Central memory CD8-positive, alpha-beta T cell (primary cell): ENCODE data around the gene SLC35E1.
"Not testable (repeated sequence)": the region's sequence is repeated elsewhere in the genome, so short reads cannot be mapped to it uniquely, and the experiment has no call there.

Experiments
- ATAC-seq: fragments of 150-1000 bp; cut with Tn5 transposase; replicated peaks from 2 replicates; pipeline ENCODE4 v1.10.0; 2022; ENCODE audit warnings: mild to moderate bottlenecking, moderate FRiP score, moderate number of reproducible peaks; ENCODE audit not compliant: poor library complexity, severe bottlenecking; ENCODE audit errors: extremely low read depth
- DNase-seq, 2 donors: peaks; one replicate each; pipeline ENCODE4 v3.0.0; 2021; ENCODE audit warnings: low spot score in 2 of 2
- H3K27ac Mint-ChIP-seq: one replicate; pipeline ENCODE4 v1.8.0; 2022; ENCODE audit warnings: low read depth, mild to moderate bottlenecking, moderate library complexity, mixed read lengths
- H3K27me3 Mint-ChIP-seq: one replicate; pipeline ENCODE4 v1.8.0; 2022; ENCODE audit warnings: mixed read lengths
- H3K36me3 Mint-ChIP-seq: one replicate; pipeline ENCODE4 v1.8.0; 2022; ENCODE audit warnings: mild to moderate bottlenecking, moderate library complexity, mixed read lengths; ENCODE audit not compliant: insufficient read depth
- H3K4me1 Mint-ChIP-seq: one replicate; pipeline ENCODE4 v1.8.0; 2022; ENCODE audit warnings: mixed read lengths
- H3K4me3 Mint-ChIP-seq: one replicate; pipeline ENCODE4 v1.8.0; 2022; ENCODE audit warnings: mild to moderate bottlenecking, moderate library complexity, mixed read lengths
- H3K9me3 Mint-ChIP-seq: one replicate; pipeline ENCODE4 v1.8.0; 2022; ENCODE audit warnings: mixed read lengths

Gene SLC35E1

GRCh38 chr19:16519230-16519687 lies 53.0 kb downstream of the SLC35E1 start:
- no peak overlapping the region for H3K4me3 Mint-ChIP-seq
- peaks cover 42% of the 10 kb centered on the region for H3K36me3 Mint-ChIP-seq
- DNase-seq (no peak), ATAC-seq (no peak)
- peaks cover 15% of the 10 kb centered on the region for H3K4me1 Mint-ChIP-seq
- H3K27me3 Mint-ChIP-seq: no peaks in the 10 kb centered on the region
- H3K27ac Mint-ChIP-seq: no peak overlapping the region
- H3K9me3 Mint-ChIP-seq: no peaks in the 10 kb centered on the region

DNA sequence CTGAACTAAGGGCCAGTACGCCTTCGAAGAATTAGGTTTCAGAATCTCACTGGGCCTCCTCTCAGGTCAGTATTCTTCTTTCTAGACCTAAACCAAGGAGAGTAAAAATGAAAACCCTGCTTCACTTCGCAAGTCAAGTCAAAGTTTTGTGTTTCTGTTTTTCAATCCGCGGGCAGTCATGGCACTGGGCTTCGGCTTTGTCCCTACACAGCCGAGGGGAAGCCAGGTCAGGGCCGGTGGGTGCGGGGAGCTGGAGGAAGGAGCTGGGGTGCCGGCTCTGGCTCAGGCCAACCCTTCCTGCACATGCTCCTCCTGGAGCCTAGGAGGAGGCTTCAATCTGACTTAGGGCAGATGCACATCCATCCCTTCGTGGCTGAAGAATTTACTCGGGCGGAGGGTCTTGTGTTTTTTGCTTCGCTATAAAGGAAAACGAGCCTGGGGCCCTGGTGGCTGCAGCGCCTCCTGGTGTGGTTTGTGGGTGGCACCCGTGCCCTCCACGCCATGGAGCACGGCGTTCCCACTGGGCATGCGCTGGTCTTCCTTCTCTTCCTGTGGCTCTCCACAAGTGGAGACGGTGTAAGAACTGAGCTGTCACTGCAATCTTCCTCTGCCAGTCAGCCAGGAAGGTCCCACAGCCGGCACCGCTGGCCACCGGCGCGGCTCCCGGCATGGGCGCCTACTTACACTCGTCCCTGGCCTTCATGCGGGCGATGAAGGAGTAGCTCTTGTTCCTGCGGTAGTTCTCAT lies 53.6 kb downstream of the SLC35E1 start:
- Mint-ChIP-seq H3K9me3 (no peaks in the 10 kb centered on the region), H3K4me3 (no peak overlapping the region), H3K27ac (no peak overlapping the region), H3K27me3 (no peaks in the 10 kb centered on the region), H3K4me1 (peaks cover 15% of the 10 kb centered on the region), H3K36me3 (peaks cover 36% of the 10 kb centered on the region)
- ATAC-seq (no peak), DNase-seq (no peak)

GRCh38 chr19:16518061-16518460 lies 54.2 kb downstream of the SLC35E1 start:
- no peaks in the 10 kb centered on the region for H3K27me3 Mint-ChIP-seq
- no peak overlapping the region for H3K27ac Mint-ChIP-seq
- DNase-seq (no peak), ATAC-seq (no peak)
- peaks cover 15% of the 10 kb centered on the region for H3K4me1 Mint-ChIP-seq
- peaks cover 31% of the 10 kb centered on the region for H3K36me3 Mint-ChIP-seq
- no peak overlapping the region for H3K4me3 Mint-ChIP-seq
- H3K9me3 Mint-ChIP-seq: no peaks in the 10 kb centered on the region

DNA sequence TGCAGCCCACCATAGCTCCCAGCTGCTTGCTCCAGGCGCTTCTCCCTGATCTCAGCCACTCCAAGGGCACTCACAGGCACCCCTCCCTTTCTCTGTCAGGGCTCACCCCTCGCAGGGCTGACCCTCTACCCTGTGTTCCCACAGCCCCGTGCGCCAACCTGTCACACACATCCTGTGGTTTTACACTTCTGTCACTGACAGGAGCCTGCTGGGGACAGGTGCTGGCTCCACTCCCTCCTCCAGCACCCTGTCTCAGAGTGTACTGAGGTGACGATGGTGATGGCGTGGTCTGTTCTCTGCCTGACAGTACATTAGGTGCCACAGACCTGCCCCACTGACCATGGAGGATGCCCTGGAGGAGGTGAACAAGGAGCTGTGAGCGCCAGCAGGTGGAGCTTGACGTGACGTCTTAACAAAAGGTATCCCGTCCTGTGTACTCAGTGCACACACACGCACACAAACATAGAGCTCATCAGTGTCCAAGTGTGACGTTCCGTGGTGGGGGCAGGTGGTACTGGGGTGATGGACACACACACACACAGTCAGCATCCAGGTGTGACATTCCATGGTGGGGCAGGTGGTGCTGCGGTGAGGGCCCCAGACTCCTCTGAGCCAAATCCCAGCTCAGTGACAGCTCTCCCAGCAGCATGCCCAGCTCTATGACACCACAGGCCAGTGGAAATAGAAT lies 55.1 kb downstream of the SLC35E1 start:
- peaks cover 15% of the 10 kb centered on the region for H3K4me1 Mint-ChIP-seq
- peak; percentile 91 for ATAC-seq
- H3K27me3 Mint-ChIP-seq: no peaks in the 10 kb centered on the region
- H3K4me3 Mint-ChIP-seq: peak overlapping the region; percentile 25
- H3K27ac Mint-ChIP-seq: peak overlapping the region; percentile 84
- peaks cover 27% of the 10 kb centered on the region for H3K36me3 Mint-ChIP-seq
- no peak for DNase-seq
- H3K9me3 Mint-ChIP-seq: no peaks in the 10 kb centered on the region

- Mint-ChIP-seq H3K4me1 (peaks cover 15% of the 10 kb centered on the region), H3K27me3 (no peaks in the 10 kb centered on the region), H3K4me3 (no peak overlapping the region), H3K27ac (peak overlapping the region; percentile 84), H3K9me3 (no peaks in the 10 kb centered on the region), H3K36me3 (peaks cover 25% of the 10 kb centered on the region)
- DNase-seq (no peak), ATAC-seq (no peak)
These were observed 55.8 kb downstream of the SLC35E1 start for GRCh38 chr19:16516381-16516780.

- ATAC-seq (no peak), DNase-seq (no peak)
- Mint-ChIP-seq H3K4me3 (no peak overlapping the region), H3K9me3 (no peaks in the 10 kb centered on the region), H3K27me3 (no peaks in the 10 kb centered on the region), H3K36me3 (peaks cover 16% of the 10 kb centered on the region), H3K4me1 (peaks cover 15% of the 10 kb centered on the region), H3K27ac (no peak overlapping the region)
These were observed 57.7 kb downstream of the SLC35E1 start for GRCh38 chr19:16514383-16515019.

DNA sequence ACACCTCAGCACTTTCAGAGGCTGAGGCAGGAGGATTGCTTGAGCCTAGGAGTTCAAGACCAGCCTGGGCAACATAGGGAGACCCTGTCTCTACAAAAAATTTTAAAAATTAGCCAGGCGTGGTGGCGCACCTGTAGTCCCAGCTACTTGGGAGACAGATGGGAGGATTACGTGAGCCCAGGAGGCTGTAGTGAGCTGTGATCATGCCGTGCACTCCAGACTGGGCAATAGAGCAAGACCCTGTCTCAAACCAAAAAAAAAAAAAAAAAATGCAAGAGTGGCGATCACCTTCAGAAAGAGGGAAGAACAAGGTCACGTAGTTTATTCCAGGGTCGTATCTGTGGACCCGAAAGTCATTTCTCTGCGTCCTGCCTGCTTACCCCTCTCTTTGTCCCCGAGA lies 59.6 kb downstream of the SLC35E1 start:
- DNase-seq, H3K4me3 Mint-ChIP-seq, H3K27me3 Mint-ChIP-seq, ATAC-seq, H3K36me3 Mint-ChIP-seq, H3K9me3 Mint-ChIP-seq: not testable (repeated sequence)
- Mint-ChIP-seq H3K4me1 (peaks cover 10% of the 10 kb centered on the region), H3K27ac (peak overlapping the region; percentile 46)

- H3K27ac Mint-ChIP-seq: no peak overlapping the region
- H3K9me3 Mint-ChIP-seq: no peaks in the 10 kb centered on the region
- H3K36me3 Mint-ChIP-seq: peaks cover 3% of the 10 kb centered on the region
- no peak overlapping the region for H3K4me3 Mint-ChIP-seq
- ATAC-seq (no peak), DNase-seq (no peak)
- H3K4me1 Mint-ChIP-seq: no peaks in the 10 kb centered on the region
- no peaks in the 10 kb centered on the region for H3K27me3 Mint-ChIP-seq
These were observed 62.8 kb downstream of the SLC35E1 start for GRCh38 chr19:16509141-16510061.

- H3K9me3 Mint-ChIP-seq: no peaks in the 10 kb centered on the region
- no peak overlapping the region for H3K4me3 Mint-ChIP-seq
- ATAC-seq: no peak
These were observed 63.7 kb downstream of the SLC35E1 start for GRCh38 chr19:16508546-16508945.

DNA sequence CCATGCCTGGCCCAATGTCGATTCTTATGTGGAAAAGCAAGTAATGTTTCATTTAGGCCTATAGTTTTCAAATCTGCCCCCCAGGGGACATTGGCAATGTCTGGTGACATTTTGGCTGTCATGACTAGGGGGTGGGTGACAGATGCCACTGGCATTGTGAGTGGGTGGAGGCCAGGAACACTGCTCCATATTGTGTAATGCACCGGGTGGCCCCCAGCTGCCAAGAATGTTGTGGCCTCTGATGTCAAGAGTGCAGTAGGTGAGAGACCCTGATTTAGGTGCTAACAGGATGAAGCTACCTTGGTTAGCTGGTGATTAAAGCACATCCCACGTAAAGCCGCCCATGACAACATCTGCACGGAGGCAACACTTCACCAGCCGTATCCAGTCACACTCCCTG lies 65.3 kb downstream of the SLC35E1 start:
- ATAC-seq (no peak), DNase-seq (no peak)
- Mint-ChIP-seq H3K27ac (no peak overlapping the region), H3K9me3 (no peaks in the 10 kb centered on the region), H3K4me3 (no peak overlapping the region), H3K36me3 (peaks cover 6% of the 10 kb centered on the region), H3K4me1 (no peaks in the 10 kb centered on the region), H3K27me3 (no peaks in the 10 kb centered on the region)

More at GRCh38 chr19:16508546-16508945, 63.7 kb downstream of the SLC35E1 start:
- DNase-seq: no peak
- H3K27ac Mint-ChIP-seq: no peak overlapping the region
- H3K27me3 Mint-ChIP-seq: no peaks in the 10 kb centered on the region
- H3K4me1 Mint-ChIP-seq: no peaks in the 10 kb centered on the region
- H3K36me3 Mint-ChIP-seq: peaks cover 5% of the 10 kb centered on the region

GRCh38 chr19:16506161-16506560 lies 66.1 kb downstream of the SLC35E1 start:
- H3K36me3 Mint-ChIP-seq, ATAC-seq, DNase-seq, H3K4me1 Mint-ChIP-seq, H3K9me3 Mint-ChIP-seq, H3K27ac Mint-ChIP-seq, H3K4me3 Mint-ChIP-seq, H3K27me3 Mint-ChIP-seq: not testable (repeated sequence)

- no peak overlapping the region for H3K4me3 Mint-ChIP-seq
- peaks cover 7% of the 10 kb centered on the region for H3K36me3 Mint-ChIP-seq
- ATAC-seq: no peak
These were observed 67.9 kb downstream of the SLC35E1 start for GRCh38 chr19:16504271-16504670.

More at GRCh38 chr19:16504271-16504670, 67.9 kb downstream of the SLC35E1 start:
- DNase-seq: no peak
- no peaks in the 10 kb centered on the region for H3K27me3 Mint-ChIP-seq
- H3K4me1 Mint-ChIP-seq: no peaks in the 10 kb centered on the region
- H3K9me3 Mint-ChIP-seq: no peaks in the 10 kb centered on the region
- peak overlapping the region; percentile 65 for H3K27ac Mint-ChIP-seq
